Hepatocyte (in vitro differentiated cells): ENCODE results near the gene SCUBE2.
"Not testable (repeated sequence)": the region's sequence is repeated elsewhere in the genome, so short reads cannot be mapped to it uniquely, and the experiment has no call there.

Experiments used
- EZH2 ChIP-seq: fragments of 200-600 bp; sonication (generic); IDR thresholded peaks from 2 replicates; pipeline ENCODE4 v1.6.1; 2016; ENCODE audit warnings: antibody characterized with exemption, mild to moderate bottlenecking, borderline replicate concordance
- TF ChIP-seq, protein P1 (sequence below): fragments of 200-600 bp; sonication (generic); IDR thresholded peaks from 2 replicates; pipeline ENCODE4 v1.5.1; 2016; ENCODE audit warnings: antibody characterized with exemption, mild to moderate bottlenecking; ENCODE audit not compliant: poor library complexity

DNA sequence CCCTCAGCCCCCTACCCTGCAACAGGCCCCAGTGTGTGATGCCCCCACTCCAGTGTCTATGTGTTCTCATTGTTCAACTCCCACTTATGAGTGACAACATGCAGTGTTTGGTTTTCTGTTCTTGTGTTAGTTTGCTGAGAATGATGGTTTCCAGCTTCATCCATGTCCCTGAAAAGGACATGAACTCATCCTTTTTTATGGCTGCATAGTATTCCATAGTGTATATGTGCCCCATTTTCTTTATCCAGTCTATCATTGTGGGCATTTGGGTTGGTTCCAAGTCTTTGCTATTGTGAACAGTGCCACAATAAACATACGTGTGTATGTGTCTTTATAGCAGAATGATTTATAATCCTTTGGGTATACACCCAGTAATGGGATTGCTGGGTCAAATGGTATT, 81.9 kb downstream of the SCUBE2 start:
- TF ChIP-seq, protein P1, sequence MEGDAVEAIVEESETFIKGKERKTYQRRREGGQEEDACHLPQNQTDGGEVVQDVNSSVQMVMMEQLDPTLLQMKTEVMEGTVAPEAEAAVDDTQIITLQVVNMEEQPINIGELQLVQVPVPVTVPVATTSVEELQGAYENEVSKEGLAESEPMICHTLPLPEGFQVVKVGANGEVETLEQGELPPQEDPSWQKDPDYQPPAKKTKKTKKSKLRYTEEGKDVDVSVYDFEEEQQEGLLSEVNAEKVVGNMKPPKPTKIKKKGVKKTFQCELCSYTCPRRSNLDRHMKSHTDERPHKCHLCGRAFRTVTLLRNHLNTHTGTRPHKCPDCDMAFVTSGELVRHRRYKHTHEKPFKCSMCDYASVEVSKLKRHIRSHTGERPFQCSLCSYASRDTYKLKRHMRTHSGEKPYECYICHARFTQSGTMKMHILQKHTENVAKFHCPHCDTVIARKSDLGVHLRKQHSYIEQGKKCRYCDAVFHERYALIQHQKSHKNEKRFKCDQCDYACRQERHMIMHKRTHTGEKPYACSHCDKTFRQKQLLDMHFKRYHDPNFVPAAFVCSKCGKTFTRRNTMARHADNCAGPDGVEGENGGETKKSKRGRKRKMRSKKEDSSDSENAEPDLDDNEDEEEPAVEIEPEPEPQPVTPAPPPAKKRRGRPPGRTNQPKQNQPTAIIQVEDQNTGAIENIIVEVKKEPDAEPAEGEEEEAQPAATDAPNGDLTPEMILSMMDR: not testable (repeated sequence)
- not testable (repeated sequence) for TF ChIP-seq EZH2
